Measurements from ENCODE around the gene MTFR2. TPM values are rescaled to one million over a fixed set of nuclear protein-coding genes. Genes with fewer than 3 reads are reported as not detected.

Gene MTFR2
- total and polyA plus RNA-seq, 2 of the 13 experiments (the other 11 are each of a cell fraction or from before 2014, with no cell fraction given): 6.7 to 10.7 TPM

GRCh38 chr6:136181512-136181833 is 68.6 kb downstream of the MTFR2 start:
- no peak overlapping the region for H3K4me2 ChIP-seq (ENCODE audit: low read depth, low read length)
- no peak overlapping the region for H3K27ac ChIP-seq (ENCODE audit: extremely low read length, insufficient read depth, low read length)
- H4K20me1 ChIP-seq (ENCODE audit: insufficient read depth, low read length): no peaks in the 10 kb centered on the region
- no peak overlapping the region for H2AFZ ChIP-seq (ENCODE audit: low read length)
- BruUV-seq (replicated peaks): no TSS peak
- FAIRE-seq: no peak
- no peak for ATAC-seq
- no peaks in the 10 kb centered on the region for H3K79me2 ChIP-seq (ENCODE audit: insufficient read depth, low read length)
- no peaks in the 10 kb centered on the region for H3K4me1 ChIP-seq (ENCODE audit: insufficient read depth, low read length)
- no peaks in the 10 kb centered on the region for H3K27me3 ChIP-seq (ENCODE audit: control insufficient read depth in 1 of 2, insufficient read depth in 2 of 2, low read length in 2 of 2)
- TF ChIP-seq ZMYM4 (CRISPR knock-in tag; IDR thresholded peaks at IDR 0.05): no peak
- no peak for TF ChIP-seq E2F5 (CRISPR knock-in tag; conservative IDR thresholded peaks at IDR 0.05)
- TF ChIP-seq MIER3 (CRISPR knock-in tag; IDR thresholded peaks at IDR 0.05; ENCODE audit: borderline replicate concordance): no peak
- no peak for TF ChIP-seq ZNF691 (CRISPR knock-in tag; IDR thresholded peaks at IDR 0.05; ENCODE audit: borderline replicate concordance, low read depth)
- TF ChIP-seq IRX3 (CRISPR knock-in tag; IDR thresholded peaks at IDR 0.05; ENCODE audit: borderline replicate concordance, low read depth): no peak
- no peak for TF ChIP-seq RNF219 (CRISPR knock-in tag; IDR thresholded peaks at IDR 0.05)
- no peak for TF ChIP-seq ZNF781 (CRISPR knock-in tag; IDR thresholded peaks at IDR 0.05; ENCODE audit: borderline replicate concordance, not compliant biosample characterization)
- TF ChIP-seq ZNF550 (CRISPR knock-in tag; IDR thresholded peaks at IDR 0.05; ENCODE audit: borderline replicate concordance): no peak
- no peak for TF ChIP-seq NFRKB (IDR thresholded peaks at IDR 0.05)
- no peak for TF ChIP-seq ZNF678 (CRISPR knock-in tag; IDR thresholded peaks at IDR 0.05)
- TF ChIP-seq SETDB1 (CRISPR knock-in tag; IDR thresholded peaks at IDR 0.05; ENCODE audit: borderline replicate concordance): no peak
- no peak for TF ChIP-seq ZNF513 (CRISPR knock-in tag; conservative IDR thresholded peaks at IDR 0.05)
- no peak for TF ChIP-seq MXD3 (CRISPR knock-in tag; IDR thresholded peaks at IDR 0.05)
- TF ChIP-seq GZF1 (CRISPR knock-in tag; IDR thresholded peaks at IDR 0.05): no peak
- no peak for TF ChIP-seq ZBTB7B (CRISPR knock-in tag; IDR thresholded peaks at IDR 0.05)
- TF ChIP-seq YEATS2 (CRISPR knock-in tag; IDR thresholded peaks at IDR 0.05; ENCODE audit: borderline replicate concordance): no peak
- intact Hi-C loops (cut with micrococcal nuclease; ENCODE audit: unreplicated experiment): no loop called here
- no peak overlapping the region for H3K9ac ChIP-seq (ENCODE audit: insufficient read depth, low read depth, low read length)
- 46% methylated on average over 1 of the region's 1 CpG for WGBS (ENCODE audit: low lambda C conversion rate)
- no peaks in the 10 kb centered on the region for H3K36me3 ChIP-seq (replicated peaks in 1 of 2; ENCODE audit: control insufficient read depth in 1 of 2, insufficient read depth in 2 of 2, low read length in 2 of 2)
- ChIA-PET POLR2A (no interaction called here), CTCF (ENCODE audit: low intra/inter-chr PET ratio, low total read pairs) (no interaction called here)
- H3K4me3 ChIP-seq (replicated peaks in 1 of 3; ENCODE audit: insufficient read depth in 1 of 3, low read depth in 2 of 3, low read length in 3 of 3): no peak overlapping the region
- no peak for DNase-seq (ENCODE audit: low spot score)
- H3K9me3 ChIP-seq (ENCODE audit: low read length): no peaks in the 10 kb centered on the region
- in situ Hi-C loops (cut with HindIII; ENCODE audit: extremely low pct_ligation_motif_present, low pct_unique_long_range_greater_than_20kb): no loop called here

All from HepG2 (cell line).